IPS-18c (cell line): ENCODE data around the gene HYPK.

Experiments
- H3K4me3 ChIP-seq: 2 replicates; pipeline ENCODE4 v1.7.0; 2013; ENCODE audit warnings: low read depth, mild to moderate bottlenecking, low read length, moderate library complexity; ENCODE audit not compliant: insufficient read depth
- H3K9me3 ChIP-seq: one replicate; pipeline ENCODE4 v1.6.1; 2013; ENCODE audit warnings: mild to moderate bottlenecking, low read length, moderate library complexity; ENCODE audit not compliant: control insufficient read depth, insufficient read depth

Gene HYPK

GRCh38 chr15:43800286-43801141 is at the start of gene HYPK:
HYPK (plus strand) TSS chr15:43800599; CDS start chr15:43800623, 24 bp downstream.
- Histone ChIP-seq H3K4me3 (peak within 1 kb of the TSS; percentile 99), H3K9me3 (no peaks in the 10 kb centered on the region)

- Histone ChIP-seq H3K9me3 (no peaks in the 10 kb centered on the region), H3K4me3 (no peak overlapping the region)
Measured at GRCh38 chr15:43751885-43752284, 48.5 kb upstream of the HYPK start.

GRCh38 chr15:43762824-43763223 is 37.6 kb upstream of the HYPK start:
- H3K4me3 ChIP-seq, result no peak overlapping the region

GRCh38 chr15:43763819-43764446 is 36.5 kb upstream of the HYPK start:
- no peaks in the 10 kb centered on the region for H3K9me3 ChIP-seq
- no peak overlapping the region for H3K4me3 ChIP-seq

More at GRCh38 chr15:43762824-43763223, 37.6 kb upstream of the HYPK start:
- no peaks in the 10 kb centered on the region for H3K9me3 ChIP-seq

GRCh38 chr15:43769584-43770228 is 30.7 kb upstream of the HYPK start:
- Histone ChIP-seq H3K9me3 (no peaks in the 10 kb centered on the region), H3K4me3 (no peak overlapping the region)

- no peak overlapping the region for H3K4me3 ChIP-seq
- no peaks in the 10 kb centered on the region for H3K9me3 ChIP-seq
Measured at GRCh38 chr15:43771816-43772215, 28.6 kb upstream of the HYPK start.

- Histone ChIP-seq H3K9me3 (no peaks in the 10 kb centered on the region), H3K4me3 (no peak overlapping the region)
Measured at GRCh38 chr15:43772624-43773023, 27.8 kb upstream of the HYPK start.

GRCh38 chr15:43774062-43774461 is 26.3 kb upstream of the HYPK start:
- Histone ChIP-seq H3K4me3 (no peak overlapping the region), H3K9me3 (no peaks in the 10 kb centered on the region)

- Histone ChIP-seq H3K9me3 (no peaks in the 10 kb centered on the region), H3K4me3 (peak overlapping the region; percentile 87; the same call in 1 of the 2 replicates)
Measured at GRCh38 chr15:43775411-43775965, 24.9 kb upstream of the HYPK start.

- H3K4me3 ChIP-seq, result peak overlapping the region; percentile 87
- H3K9me3 ChIP-seq, result no peaks in the 10 kb centered on the region
Measured at GRCh38 chr15:43776101-43776717, 24.2 kb upstream of the HYPK start.

GRCh38 chr15:43776718-43777266 is 23.6 kb upstream of the HYPK start, which contains the start of gene ELL3:
ELL3 (minus strand) TSS chr15:43776966; CDS start chr15:43776901, 65 bp downstream.
- peak within 1 kb of the TSS; percentile 87 for H3K4me3 ChIP-seq

GRCh38 chr15:43777267-43777914 is 23.0 kb upstream of the HYPK start:
- peak overlapping the region; percentile 87 for H3K4me3 ChIP-seq

More at GRCh38 chr15:43776718-43777266, 23.6 kb upstream of the HYPK start, which contains the start of gene ELL3:
- no peaks in the 10 kb centered on the region for H3K9me3 ChIP-seq

GRCh38 chr15:43779016-43779415 is 21.4 kb upstream of the HYPK start:
- H3K9me3 ChIP-seq, result no peaks in the 10 kb centered on the region
- H3K4me3 ChIP-seq, result no peak overlapping the region

More at GRCh38 chr15:43777267-43777914, 23.0 kb upstream of the HYPK start:
- no peaks in the 10 kb centered on the region for H3K9me3 ChIP-seq

GRCh38 chr15:43789409-43789808 is 11.0 kb upstream of the HYPK start:
- H3K4me3 ChIP-seq, result no peak overlapping the region
- peaks cover 2% of the 10 kb centered on the region for H3K9me3 ChIP-seq

GRCh38 chr15:43791993-43792760 is 8.2 kb upstream of the HYPK start, which contains the start of gene SERF2:
SERF2 (plus strand) TSS chr15:43792320; CDS start chr15:43792377, 57 bp downstream.
- no peaks in the 10 kb centered on the region for H3K9me3 ChIP-seq
- peak within 1 kb of the TSS; percentile 100 for H3K4me3 ChIP-seq
